ENCODE data around the gene TTC19.
"Not testable (repeated sequence)": the region's sequence is repeated elsewhere in the genome, so short reads cannot be mapped to it uniquely, and the experiment has no call there.

Gene TTC19

DNA sequence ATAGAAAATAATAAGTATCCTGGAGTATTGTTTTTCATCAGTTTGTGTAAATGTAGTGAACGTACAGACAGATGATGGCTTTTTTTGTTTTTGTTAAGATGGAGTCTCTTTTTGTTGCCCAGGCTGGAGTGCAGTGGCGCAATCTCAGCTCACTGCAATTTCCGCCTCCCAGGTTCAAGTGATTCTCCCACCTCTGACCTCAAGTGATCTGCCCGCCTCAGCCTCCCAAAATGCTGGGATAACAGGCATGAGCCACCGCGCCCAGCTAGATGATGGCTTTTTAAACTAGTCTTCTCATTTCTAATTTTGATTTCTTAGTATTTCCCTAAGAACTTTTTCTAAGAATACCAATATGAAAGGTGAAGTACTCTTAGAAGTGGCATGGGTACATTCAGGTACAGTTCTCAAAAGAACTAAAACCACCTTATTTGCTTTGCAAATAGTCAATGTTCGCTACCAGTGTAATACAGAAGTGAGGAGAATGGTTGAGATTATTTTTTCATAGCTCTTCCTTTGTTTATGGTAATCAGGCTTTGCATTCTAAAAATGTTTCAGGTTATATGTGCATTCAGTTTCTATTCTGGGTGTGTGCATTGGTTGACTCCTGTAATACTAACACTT, 34.2 kb downstream of the TTC19 start:
- no peak for DNase-seq

GRCh38 chr17:16036261-16036660, 36.6 kb downstream of the TTC19 start:
- no peak for DNase-seq

DNA sequence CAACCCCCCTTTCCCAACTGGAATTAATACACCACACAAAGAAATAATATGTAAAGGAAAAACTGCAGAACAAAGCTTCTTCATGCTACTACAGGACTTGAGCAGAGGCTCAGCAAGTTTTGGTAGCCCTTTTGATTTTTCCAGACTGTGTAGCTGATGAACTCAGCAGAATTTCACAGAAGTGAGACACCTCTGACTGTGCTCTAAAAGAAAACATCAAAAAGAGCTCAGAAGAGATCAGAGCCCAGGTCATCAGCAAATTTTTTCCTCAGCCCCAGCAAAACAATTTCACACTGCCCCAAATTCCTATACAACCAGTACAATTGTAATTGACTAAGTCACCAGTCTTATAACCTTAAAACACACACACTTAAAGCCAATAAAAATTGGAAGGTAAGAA, 38.0 kb downstream of the TTC19 start:
- no peak for DNase-seq

DNA sequence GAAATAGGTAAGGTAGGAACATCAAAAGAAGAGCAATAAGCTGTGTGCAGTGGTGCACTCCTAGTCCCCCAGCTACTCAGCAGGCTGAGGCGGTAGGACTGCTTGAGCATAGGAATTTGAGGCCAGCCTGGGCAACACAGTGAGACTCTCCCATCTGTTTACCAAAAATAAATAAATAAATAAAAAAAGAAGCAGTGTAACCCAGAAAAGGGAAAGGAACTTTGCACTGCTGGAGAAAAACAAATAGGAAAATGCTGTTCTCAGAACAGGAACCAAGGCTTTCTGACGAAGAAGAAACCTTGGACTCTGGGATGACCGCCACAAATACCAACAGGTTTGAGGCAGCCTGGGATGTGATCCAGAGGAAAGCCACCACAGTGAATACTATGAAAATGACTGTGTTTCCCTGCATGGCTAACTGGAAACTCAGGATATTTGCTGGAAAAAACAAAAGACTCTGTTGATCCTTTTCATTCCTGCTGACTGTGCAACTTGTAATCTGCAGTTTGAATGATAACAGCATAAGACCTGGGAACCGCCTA, 41.2 kb downstream of the TTC19 start:
- DNase-seq, result no peak

DNA sequence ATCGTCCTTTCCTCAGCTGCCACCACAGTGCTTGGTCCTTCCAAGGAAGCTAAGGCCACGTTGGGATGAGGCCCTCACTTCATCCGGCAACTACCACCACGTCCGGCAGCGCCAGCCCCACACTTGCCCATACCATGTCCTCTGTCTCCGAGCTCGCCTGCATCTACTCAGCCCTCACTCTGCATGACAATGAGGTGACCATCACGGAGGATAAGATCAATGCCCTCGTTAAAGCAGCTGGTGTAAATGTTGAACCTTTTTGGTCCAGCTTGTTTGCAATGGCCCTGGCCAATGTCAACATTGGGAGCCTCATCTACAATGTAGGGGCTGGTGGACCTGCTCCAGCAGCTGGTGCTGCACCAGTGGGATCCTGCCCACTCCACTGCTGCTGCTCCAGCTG, 44.9 kb downstream of the TTC19 start:
- no peak for DNase-seq

DNA sequence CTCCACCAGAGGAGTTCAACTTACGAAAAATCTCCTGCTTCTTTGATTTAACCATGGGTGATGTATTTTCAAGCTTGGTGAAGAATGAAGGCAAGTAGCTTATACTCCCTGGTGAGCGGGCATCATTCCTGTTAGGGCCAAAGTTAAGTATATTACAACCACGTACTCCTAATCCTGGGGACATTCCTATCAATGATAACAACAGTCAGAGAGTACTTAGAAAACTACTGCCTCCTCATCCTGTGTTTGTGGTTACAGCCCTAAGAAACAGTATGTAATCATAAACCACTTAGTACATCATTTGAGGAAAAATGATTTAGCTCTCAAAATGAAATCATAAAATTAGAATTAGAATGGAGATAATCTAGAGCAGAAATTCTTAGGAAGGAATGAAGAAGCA, 47.3 kb downstream of the TTC19 start:
- DNase-seq, result no peak

- no peak for DNase-seq
These were observed 49.3 kb downstream of the TTC19 start for GRCh38 chr17:16048811-16049449.

DNA sequence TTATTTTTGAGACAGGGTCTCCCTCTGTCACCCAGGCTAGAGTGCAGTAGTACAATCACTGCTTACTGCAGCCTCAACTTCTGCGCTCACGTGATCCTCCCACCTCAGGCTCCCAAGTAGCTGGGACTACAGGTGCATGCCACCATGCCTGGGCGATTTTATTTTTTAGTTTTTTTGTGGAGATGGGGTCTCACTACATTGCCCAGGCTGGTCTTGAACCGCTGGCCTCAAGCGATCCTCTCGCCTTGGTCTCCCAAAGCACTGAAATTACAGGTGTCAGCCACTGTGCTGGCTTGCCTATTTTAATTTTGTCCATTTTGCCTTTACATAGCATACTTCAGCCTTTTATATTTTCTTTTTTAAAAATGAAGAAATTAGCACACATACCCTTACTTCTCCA, 51.2 kb downstream of the TTC19 start:
- DNase-seq, result no peak

GRCh38 chr17:16052486-16052885, 52.9 kb downstream of the TTC19 start:
- no peak for DNase-seq

GRCh38 chr17:16055139-16055538, 55.5 kb downstream of the TTC19 start:
- DNase-seq, result not testable (repeated sequence)

- no peak for DNase-seq
These were observed 62.0 kb downstream of the TTC19 start for GRCh38 chr17:16061631-16062030.

GRCh38 chr17:16066125-16066524, 66.5 kb downstream of the TTC19 start:
- DNase-seq, result no peak

DNA sequence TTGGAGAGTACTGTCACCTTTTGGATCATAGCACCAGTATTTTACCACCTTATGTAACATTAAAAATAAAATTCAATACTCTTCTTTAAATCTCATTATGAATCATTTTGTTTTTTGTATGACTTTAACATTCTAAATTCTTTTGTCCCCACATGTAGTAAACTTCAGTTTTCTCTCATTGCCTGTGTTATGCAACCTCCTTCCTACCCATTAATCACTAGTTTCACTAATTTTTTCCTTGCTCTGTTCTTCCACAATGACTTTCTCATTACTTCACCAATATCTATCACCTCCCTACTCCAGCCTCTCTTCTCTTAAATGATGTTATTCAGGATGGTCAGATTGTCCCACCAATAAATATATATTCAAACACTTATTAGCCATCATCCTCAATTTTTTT, 68.7 kb downstream of the TTC19 start:
- DNase-seq, result no peak

- DNase-seq, result no peak
These were observed 72.4 kb downstream of the TTC19 start for GRCh38 chr17:16072031-16072430.

- no peak for DNase-seq
These were observed 74.2 kb downstream of the TTC19 start for GRCh38 chr17:16073845-16074244.

DNA sequence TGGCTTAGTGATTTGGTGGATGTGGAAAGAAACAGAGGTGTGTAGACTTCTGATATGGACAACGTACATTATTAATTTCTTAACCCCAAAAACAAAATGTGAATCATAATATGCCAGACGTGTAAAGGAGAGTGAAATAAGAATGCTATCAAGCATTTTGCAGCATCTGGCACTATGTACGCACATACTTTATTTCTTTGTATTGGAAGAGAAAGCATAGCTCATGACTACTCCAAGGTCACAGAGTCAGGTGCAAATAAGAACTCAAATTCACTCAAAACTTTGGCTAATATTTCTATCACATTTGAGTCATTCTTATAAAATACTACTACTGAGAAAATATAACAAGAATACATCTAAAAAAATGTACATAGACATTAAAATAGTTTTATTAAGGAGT, 74.8 kb downstream of the TTC19 start:
- no peak for DNase-seq

DNA sequence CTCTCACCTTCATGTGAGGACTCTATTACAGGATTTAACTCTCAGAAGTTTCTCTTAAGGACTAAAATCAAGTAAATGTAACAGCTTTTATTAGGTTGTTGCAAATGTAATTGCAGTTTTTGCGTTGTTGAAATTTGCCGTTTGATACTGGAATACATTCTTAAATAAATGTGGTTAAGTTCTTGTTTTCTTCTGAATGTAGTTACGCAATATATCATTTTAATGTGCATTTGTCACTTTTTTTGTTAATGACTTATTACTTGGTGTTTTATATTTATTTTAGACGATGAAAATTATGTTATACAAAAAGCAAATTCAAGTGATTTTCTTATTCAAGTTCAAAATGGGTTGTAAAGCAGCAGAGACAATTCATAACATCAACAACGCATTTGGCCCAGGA, 76.3 kb downstream of the TTC19 start:
- DNase-seq, result no peak

Measured in NCI-H2081 treated with DMSO at 0.1 percent for 48 hours (cell line).